GM10266 (cell line): Measurements from ENCODE around the gene GALT.
"Not testable (repeated sequence)": the region's sequence is repeated elsewhere in the genome, so short reads cannot be mapped to it uniquely, and the experiment has no call there.

ENCODE experiments used
- DNase-seq: peaks from one replicate; pipeline ENCODE4 v3.0.0; 2012; ENCODE audit errors: extremely low spot score
- TF ChIP-seq, protein P1 (sequence below): IDR thresholded peaks from 2 replicates; pipeline ENCODE4 v1.5.1; 2012; ENCODE audit warnings: mild to moderate bottlenecking, low read depth; ENCODE audit not compliant: control insufficient read depth, insufficient read depth; ENCODE audit errors: missing control alignments

GALT gene

DNA sequence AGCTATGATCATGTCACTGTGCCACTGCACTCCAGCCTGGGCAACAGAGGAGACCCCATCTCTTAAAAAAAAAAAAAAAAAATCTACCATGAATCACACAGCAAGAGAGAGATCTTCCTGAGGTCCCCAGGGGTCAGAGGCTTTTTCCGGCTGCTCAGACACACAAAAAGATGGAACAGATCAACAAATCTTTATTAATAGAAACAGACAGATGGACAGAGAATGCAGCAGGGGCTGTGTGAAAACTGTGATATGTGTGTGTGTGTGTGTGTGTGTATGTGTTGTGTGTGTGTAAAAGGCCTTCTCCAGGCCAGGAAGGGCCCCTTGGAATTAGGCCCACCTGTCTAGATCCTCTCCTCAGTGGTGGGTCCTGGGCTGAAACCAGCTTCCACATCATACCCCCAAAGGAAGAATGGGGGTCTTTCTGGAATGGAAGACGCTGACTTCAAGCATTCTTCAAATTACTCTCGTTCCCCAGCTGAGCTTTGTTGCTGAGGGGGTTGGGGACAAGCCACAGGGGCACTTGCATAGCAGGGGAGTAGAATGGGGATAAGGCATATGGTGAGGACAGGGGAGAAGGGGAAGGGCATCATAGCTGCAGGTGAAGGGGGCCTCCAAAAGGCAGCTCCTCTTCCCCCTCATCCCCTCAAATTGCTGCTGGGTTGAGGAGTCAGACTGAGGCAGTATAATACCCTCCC lies 11.8 kb upstream of the GALT start:
- TF ChIP-seq, protein P1, sequence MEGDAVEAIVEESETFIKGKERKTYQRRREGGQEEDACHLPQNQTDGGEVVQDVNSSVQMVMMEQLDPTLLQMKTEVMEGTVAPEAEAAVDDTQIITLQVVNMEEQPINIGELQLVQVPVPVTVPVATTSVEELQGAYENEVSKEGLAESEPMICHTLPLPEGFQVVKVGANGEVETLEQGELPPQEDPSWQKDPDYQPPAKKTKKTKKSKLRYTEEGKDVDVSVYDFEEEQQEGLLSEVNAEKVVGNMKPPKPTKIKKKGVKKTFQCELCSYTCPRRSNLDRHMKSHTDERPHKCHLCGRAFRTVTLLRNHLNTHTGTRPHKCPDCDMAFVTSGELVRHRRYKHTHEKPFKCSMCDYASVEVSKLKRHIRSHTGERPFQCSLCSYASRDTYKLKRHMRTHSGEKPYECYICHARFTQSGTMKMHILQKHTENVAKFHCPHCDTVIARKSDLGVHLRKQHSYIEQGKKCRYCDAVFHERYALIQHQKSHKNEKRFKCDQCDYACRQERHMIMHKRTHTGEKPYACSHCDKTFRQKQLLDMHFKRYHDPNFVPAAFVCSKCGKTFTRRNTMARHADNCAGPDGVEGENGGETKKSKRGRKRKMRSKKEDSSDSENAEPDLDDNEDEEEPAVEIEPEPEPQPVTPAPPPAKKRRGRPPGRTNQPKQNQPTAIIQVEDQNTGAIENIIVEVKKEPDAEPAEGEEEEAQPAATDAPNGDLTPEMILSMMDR = no peak
- no peak for DNase-seq

- TF ChIP-seq, protein P1 = no peak
- no peak for DNase-seq
Observed at GRCh38 chr9:34635556-34635955, 10.9 kb upstream of the GALT start.

DNA sequence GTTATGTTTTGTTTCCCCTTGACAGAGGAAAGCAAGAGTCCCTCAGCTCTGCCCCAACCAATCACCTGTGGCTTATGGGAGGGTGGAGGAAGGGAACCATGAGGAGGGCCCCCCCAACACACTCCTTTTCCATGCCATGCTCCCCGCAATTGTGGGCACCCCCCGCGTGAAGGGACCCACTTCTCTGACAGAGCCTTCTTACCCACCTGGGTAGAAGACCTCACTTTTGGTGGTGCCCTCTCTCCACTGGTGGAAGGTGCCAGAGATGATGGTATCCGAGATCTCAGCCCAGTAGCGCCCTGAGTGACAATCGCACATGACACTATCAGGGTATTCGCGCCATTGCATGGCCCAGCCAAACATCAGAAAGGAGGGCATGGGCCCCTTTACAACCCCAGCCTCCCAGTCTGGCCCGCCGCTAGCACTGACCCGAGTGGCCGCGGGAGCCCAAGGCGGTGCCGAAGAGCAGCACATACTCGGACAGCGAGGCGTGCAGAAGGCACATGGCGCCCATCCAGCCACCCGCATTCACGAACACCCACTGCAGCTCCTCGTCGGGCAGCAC lies 9.6 kb upstream of the GALT start:
- TF ChIP-seq, protein P1 = no peak
- no peak for DNase-seq

- DNase-seq = peak; percentile 94
- TF ChIP-seq, protein P1 = no peak
Observed at GRCh38 chr9:34637356-34638137, 8.9 kb upstream of the GALT start, which contains the start of gene SIGMAR1. TSS of gene SIGMAR1 (minus strand) at chr9:34637787. CDS start at chr9:34637697, 90 bp downstream.

GRCh38 chr9:34638138-34638445 lies 8.4 kb upstream of the GALT start:
- TF ChIP-seq, protein P1 = no peak
- no peak for DNase-seq

DNA sequence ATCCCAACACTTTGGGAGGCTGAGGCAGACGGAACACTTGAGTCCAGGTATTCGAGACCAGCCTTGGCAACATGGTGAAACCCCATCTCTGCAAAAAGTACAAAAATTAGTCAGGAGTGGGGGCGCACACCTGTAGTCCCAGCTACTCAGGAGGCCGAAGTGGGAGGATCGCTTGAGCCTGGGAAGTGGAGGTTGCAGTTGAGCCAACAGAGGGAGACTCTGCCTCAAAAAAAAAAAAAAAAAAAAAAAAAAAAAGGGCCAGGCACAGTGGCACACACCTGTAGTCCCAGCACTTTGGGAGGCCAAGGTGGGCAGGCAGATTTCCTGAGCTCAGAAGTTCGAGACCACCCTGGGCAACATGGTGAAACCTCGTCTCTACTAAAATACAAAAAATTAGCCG lies 7.2 kb upstream of the GALT start:
- DNase-seq = not testable (repeated sequence)

GRCh38 chr9:34642679-34643078 lies 3.8 kb upstream of the GALT start:
- DNase-seq = no peak
- TF ChIP-seq, protein P1 = no peak
